Neural cell (in vitro differentiated cells): ENCODE data around the gene ACTL8. TPM values are rescaled to one million over a fixed set of nuclear protein-coding genes. Genes with fewer than 3 reads are reported as not detected.

Source experiments
- H2AFZ ChIP-seq: fragments of 200-600, 300-800 bp; sonication (generic), shearing (Covaris generic); 2 replicates; pipeline ENCODE4 v1.6.0; 2014; ENCODE audit warnings: low read depth, mild to moderate bottlenecking, antibody characterized with exemption, low read length, moderate library complexity
- H3F3A ChIP-seq: fragments of 200-600 bp; shearing (Covaris generic); 2 replicates; pipeline ENCODE4 v1.6.1; 2016; ENCODE audit warnings: mild to moderate bottlenecking, moderate library complexity, mixed read lengths, antibody characterized with exemption, low read length; ENCODE audit not compliant: insufficient read depth, poor library complexity, severe bottlenecking
- H3K27ac ChIP-seq: fragments of 200-600, 300-800 bp; sonication (generic), shearing (Covaris generic); 2 replicates; pipeline ENCODE4 v1.5.1; 2014; ENCODE audit warnings: mild to moderate bottlenecking, low read length, moderate library complexity
- H3K27me3 ChIP-seq: fragments of 300-800, 200-600 bp; sonication (generic), shearing (Covaris generic); 2 replicates; pipeline ENCODE4 v1.6.0; 2014; ENCODE audit warnings: mild to moderate bottlenecking, low read depth, low read length, moderate library complexity; ENCODE audit not compliant: insufficient read depth
- H3K36me3 ChIP-seq: fragments of 300-800, 200-600 bp; sonication (generic), shearing (Covaris generic); 2 replicates; pipeline ENCODE4 v1.5.1; 2014; ENCODE audit warnings: mild to moderate bottlenecking, antibody characterized with exemption, low read length, moderate library complexity; ENCODE audit not compliant: insufficient read depth
- H3K4me2 ChIP-seq: fragments of 300-800, 200-600 bp; sonication (generic), shearing (Covaris generic); 2 replicates; pipeline ENCODE4 v1.6.0; 2014; ENCODE audit warnings: mild to moderate bottlenecking, low read length
- H3K4me3 ChIP-seq: fragments of 300-800, 200-600 bp; sonication (generic), shearing (Covaris generic); 2 replicates; pipeline ENCODE4 v1.5.1; 2014; ENCODE audit warnings: mild to moderate bottlenecking, low read length, moderate library complexity
- H3K79me2 ChIP-seq: fragments of 200-600 bp; shearing (Covaris generic); replicated peaks from 2 replicates; pipeline ENCODE4 v1.6.0; 2014; ENCODE audit warnings: mild to moderate bottlenecking, low read length, moderate library complexity; ENCODE audit not compliant: insufficient read depth
- H3K9ac ChIP-seq: fragments of 300-800, 200-600 bp; sonication (generic), shearing (Covaris generic); 2 replicates; pipeline ENCODE4 v1.6.1; 2016; ENCODE audit warnings: mild to moderate bottlenecking, low read length, mixed read lengths
- H3K9me2 ChIP-seq: fragments of 200-600 bp; shearing (Covaris generic); 2 replicates; pipeline ENCODE4 v1.6.1; 2016; ENCODE audit warnings: mild to moderate bottlenecking, low read length, mixed read lengths; ENCODE audit not compliant: insufficient read depth
- H3K9me3 ChIP-seq: fragments of 200-600, 300-800 bp; sonication (generic), shearing (Covaris generic); 2 replicates; pipeline ENCODE4 v1.6.1; 2016; ENCODE audit warnings: mild to moderate bottlenecking, mixed run types, low read length, moderate library complexity, mixed read lengths
- H4K20me1 ChIP-seq: fragments of 200-600 bp; shearing (Covaris generic); 2 replicates; pipeline ENCODE4 v1.6.1; 2016; ENCODE audit warnings: mild to moderate bottlenecking, mixed run types; ENCODE audit not compliant: insufficient read depth
- EP300 ChIP-seq: fragments of 450-650 bp; conservative IDR thresholded peaks from 2 replicates; pipeline ENCODE4 v1.6.1; 2014; ENCODE audit warnings: antibody characterized with exemption, mild to moderate bottlenecking, moderate library complexity; ENCODE audit not compliant: poor library complexity, severe bottlenecking
- EZH2 ChIP-seq: fragments of 200-600, 300-800 bp; shearing (Covaris generic), sonication (generic); IDR thresholded peaks from 2 replicates; pipeline ENCODE4 v1.6.1; 2014; ENCODE audit warnings: antibody characterized with exemption, low read length, borderline replicate concordance, mild to moderate bottlenecking; ENCODE audit not compliant: insufficient read depth, poor library complexity, severe bottlenecking
- MXI1 ChIP-seq: fragments of 450-650 bp; conservative IDR thresholded peaks from 2 replicates; pipeline ENCODE4 v1.6.1; 2014; ENCODE audit warnings: antibody characterized with exemption, mild to moderate bottlenecking; ENCODE audit not compliant: poor library complexity, severe bottlenecking
- POLR2AphosphoS5 ChIP-seq: IDR thresholded peaks from 2 replicates; pipeline ENCODE4 v1.6.1; 2012
- RAD21 ChIP-seq: fragments of 450-650 bp; conservative IDR thresholded peaks from 2 replicates; pipeline ENCODE4 v1.6.1; 2014; ENCODE audit warnings: antibody characterized with exemption, mild to moderate bottlenecking, moderate library complexity
- SMC3 ChIP-seq: fragments of 450-650 bp; conservative IDR thresholded peaks from 2 replicates; pipeline ENCODE4 v1.6.1; 2014; ENCODE audit warnings: antibody characterized with exemption, mild to moderate bottlenecking, moderate library complexity; ENCODE audit not compliant: poor library complexity
- TAF1 ChIP-seq: IDR thresholded peaks from 2 replicates; pipeline ENCODE4 v1.6.1; 2012; ENCODE audit warnings: low read depth
- polyA plus RNA-seq: library from polyadenylated mRNA; depleted of rRNA; stranded (reverse); fragments of >200 nt; gene quantifications from 2 replicates; pipeline ENCODE4 v1.2.3, GENCODE V29; 2014
- TF ChIP-seq, protein P1 (sequence below): IDR thresholded peaks from 2 replicates; pipeline ENCODE4 v1.6.1; 2012; ENCODE audit warnings: borderline replicate concordance
- TF ChIP-seq, protein P2 (sequence below): fragments of 450-650 bp; IDR thresholded peaks from 2 replicates; pipeline ENCODE4 v1.5.1; 2014; ENCODE audit warnings: antibody characterized with exemption, mild to moderate bottlenecking, moderate library complexity; ENCODE audit not compliant: poor library complexity, severe bottlenecking

The ACTL8 gene
- polyA plus RNA-seq, 1 donor from 2014 or later, result not detected

DNA sequence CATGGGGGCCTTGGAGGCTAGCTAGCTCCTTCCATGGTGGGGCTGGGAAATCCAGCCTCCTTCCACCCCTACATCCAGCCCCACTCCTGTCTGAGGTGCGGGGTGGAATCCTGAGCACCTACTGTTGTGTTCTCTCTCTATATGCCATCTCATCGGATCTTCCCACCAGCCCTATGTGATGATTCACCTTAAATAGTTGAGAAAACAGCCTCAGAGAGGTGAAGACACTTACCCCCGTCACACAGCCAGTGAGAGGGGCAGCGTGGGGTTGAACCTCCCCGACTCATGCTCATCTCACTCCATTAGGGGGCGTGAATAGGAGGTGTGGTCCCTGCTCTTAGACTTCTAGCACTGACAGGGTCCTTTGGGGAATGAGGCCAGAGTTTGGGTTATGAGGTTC lies 31.0 kb upstream of the ACTL8 start (continued):
- no peak for TF ChIP-seq EZH2

DNA sequence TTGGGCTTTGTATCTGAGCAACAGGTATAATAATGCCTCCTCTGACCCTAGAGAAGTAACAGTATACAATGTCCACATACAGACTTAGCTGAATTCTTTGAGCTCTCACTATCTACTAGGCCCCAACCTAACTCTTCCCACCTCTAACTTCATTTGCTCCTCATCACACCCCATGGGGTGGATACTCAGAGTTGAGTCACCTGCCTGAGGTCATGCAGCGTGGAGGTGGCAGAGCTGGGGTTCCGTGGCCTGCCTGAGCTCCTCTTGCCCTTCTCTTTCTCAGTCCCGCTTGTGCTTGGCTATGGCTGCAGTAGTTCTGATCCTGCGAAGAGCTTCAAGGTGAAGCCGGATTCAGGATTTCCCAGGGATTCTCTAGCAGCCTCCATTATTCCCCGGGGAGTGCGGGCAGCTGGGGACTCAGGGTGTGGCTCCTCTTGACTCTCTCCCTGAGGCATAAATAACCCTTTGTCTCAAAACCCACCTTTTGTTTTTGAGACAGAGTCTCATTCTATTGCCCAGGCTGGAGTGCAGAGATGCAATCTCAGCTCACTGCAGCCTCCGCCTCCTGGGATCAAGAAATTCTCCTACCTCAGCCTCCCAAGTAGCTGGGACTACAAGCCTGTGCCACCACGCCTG lies 29.9 kb upstream of the ACTL8 start:
- H4K20me1 ChIP-seq, result no peaks in the 10 kb centered on the region
- H3K27ac ChIP-seq, result no peak overlapping the region
- H3K27me3 ChIP-seq, result no peaks in the 10 kb centered on the region
- H3K36me3 ChIP-seq, result no peaks in the 10 kb centered on the region
- H3K4me2 ChIP-seq, result no peak overlapping the region
- TF ChIP-seq TAF1 (no peak), EZH2 (no peak), EP300 (no peak), POLR2AphosphoS5 (no peak), SMC3 (no peak), MXI1 (no peak), RAD21 (no peak)
- TF ChIP-seq, protein P1, sequence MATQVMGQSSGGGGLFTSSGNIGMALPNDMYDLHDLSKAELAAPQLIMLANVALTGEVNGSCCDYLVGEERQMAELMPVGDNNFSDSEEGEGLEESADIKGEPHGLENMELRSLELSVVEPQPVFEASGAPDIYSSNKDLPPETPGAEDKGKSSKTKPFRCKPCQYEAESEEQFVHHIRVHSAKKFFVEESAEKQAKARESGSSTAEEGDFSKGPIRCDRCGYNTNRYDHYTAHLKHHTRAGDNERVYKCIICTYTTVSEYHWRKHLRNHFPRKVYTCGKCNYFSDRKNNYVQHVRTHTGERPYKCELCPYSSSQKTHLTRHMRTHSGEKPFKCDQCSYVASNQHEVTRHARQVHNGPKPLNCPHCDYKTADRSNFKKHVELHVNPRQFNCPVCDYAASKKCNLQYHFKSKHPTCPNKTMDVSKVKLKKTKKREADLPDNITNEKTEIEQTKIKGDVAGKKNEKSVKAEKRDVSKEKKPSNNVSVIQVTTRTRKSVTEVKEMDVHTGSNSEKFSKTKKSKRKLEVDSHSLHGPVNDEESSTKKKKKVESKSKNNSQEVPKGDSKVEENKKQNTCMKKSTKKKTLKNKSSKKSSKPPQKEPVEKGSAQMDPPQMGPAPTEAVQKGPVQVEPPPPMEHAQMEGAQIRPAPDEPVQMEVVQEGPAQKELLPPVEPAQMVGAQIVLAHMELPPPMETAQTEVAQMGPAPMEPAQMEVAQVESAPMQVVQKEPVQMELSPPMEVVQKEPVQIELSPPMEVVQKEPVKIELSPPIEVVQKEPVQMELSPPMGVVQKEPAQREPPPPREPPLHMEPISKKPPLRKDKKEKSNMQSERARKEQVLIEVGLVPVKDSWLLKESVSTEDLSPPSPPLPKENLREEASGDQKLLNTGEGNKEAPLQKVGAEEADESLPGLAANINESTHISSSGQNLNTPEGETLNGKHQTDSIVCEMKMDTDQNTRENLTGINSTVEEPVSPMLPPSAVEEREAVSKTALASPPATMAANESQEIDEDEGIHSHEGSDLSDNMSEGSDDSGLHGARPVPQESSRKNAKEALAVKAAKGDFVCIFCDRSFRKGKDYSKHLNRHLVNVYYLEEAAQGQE, result no peak
- TF ChIP-seq, protein P2, sequence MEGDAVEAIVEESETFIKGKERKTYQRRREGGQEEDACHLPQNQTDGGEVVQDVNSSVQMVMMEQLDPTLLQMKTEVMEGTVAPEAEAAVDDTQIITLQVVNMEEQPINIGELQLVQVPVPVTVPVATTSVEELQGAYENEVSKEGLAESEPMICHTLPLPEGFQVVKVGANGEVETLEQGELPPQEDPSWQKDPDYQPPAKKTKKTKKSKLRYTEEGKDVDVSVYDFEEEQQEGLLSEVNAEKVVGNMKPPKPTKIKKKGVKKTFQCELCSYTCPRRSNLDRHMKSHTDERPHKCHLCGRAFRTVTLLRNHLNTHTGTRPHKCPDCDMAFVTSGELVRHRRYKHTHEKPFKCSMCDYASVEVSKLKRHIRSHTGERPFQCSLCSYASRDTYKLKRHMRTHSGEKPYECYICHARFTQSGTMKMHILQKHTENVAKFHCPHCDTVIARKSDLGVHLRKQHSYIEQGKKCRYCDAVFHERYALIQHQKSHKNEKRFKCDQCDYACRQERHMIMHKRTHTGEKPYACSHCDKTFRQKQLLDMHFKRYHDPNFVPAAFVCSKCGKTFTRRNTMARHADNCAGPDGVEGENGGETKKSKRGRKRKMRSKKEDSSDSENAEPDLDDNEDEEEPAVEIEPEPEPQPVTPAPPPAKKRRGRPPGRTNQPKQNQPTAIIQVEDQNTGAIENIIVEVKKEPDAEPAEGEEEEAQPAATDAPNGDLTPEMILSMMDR, result no peak
- H2AFZ ChIP-seq, result no peak overlapping the region
- no peaks in the 10 kb centered on the region for H3F3A ChIP-seq
- no peak overlapping the region for H3K9ac ChIP-seq
- no peaks in the 10 kb centered on the region for H3K9me3 ChIP-seq
- no peaks in the 10 kb centered on the region for H3K79me2 ChIP-seq
- H3K4me3 ChIP-seq, result no peak overlapping the region
- no peaks in the 10 kb centered on the region for H3K9me2 ChIP-seq

DNA sequence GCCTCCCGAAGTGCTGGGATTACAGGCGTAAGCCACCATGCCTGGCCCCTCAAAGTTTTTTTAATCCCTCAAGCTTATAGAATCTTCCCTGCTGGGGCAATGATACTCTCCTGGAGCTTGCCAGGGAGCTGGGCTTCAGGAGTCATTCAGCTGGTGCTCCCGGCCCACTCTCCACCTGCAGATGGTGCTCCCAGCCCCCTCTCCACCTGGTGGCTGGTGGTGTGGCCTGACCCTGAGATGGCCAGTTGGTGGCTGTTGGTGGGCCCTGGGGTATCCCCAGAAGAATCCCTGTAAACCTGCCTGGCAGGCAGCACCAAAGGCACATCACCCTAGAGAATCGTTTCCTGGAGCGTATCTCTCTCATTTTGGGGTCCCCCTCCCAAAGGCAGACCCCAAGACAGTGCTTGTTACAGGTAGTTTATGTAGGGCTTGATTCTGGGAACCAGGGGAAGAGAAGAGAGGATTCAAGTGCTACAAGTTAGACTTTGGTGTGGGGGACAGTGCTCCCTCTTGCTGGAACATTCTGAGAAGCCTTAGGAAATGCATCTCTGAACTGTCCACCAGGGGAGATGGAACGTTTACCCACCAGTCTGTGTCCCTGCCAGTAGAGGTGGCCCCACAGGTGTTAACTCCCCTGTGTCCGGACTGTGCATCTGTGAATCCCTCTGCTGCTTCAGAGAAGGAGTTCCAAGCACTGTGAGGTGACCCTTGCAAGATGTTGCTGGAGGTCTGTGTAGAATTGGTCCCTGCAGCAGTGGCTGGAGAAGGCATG lies 29.1 kb upstream of the ACTL8 start:
- Histone ChIP-seq H3K36me3 (no peaks in the 10 kb centered on the region), H4K20me1 (no peaks in the 10 kb centered on the region), H3K27ac (no peak overlapping the region), H3K4me2 (no peak overlapping the region), H3K9me3 (no peaks in the 10 kb centered on the region), H3K4me3 (no peak overlapping the region), H2AFZ (no peak overlapping the region), H3F3A (no peaks in the 10 kb centered on the region), H3K9me2 (no peaks in the 10 kb centered on the region), H3K9ac (no peak overlapping the region), H3K79me2 (no peaks in the 10 kb centered on the region), H3K27me3 (no peaks in the 10 kb centered on the region)
- TF ChIP-seq, protein P1, result no peak
